Embryonic facial prominence (tissue), 1 donor: ENCODE results near the gene DLK2.
A peak's percentile ranks its signal among the peaks of the same experiment; 100 is the strongest.

Source experiments
- DNase-seq: peaks from one replicate; pipeline ENCODE4 v3.0.0-alpha.2; 2016; ENCODE audit errors: extremely low spot score

Gene DLK2

GRCh38 chr6:43453831-43454230 is 1.5 kb downstream of the DLK2 start:
- DNase-seq = no peak

GRCh38 chr6:43452896-43453295 is 2.5 kb downstream of the DLK2 start:
- no peak for DNase-seq

- no peak for DNase-seq
These were observed 3.4 kb downstream of the DLK2 start for GRCh38 chr6:43451939-43452338.

GRCh38 chr6:43451348-43451747 is 4.0 kb downstream of the DLK2 start:
- DNase-seq = no peak

GRCh38 chr6:43450699-43451131 is 4.6 kb downstream of the DLK2 start:
- DNase-seq = no peak

GRCh38 chr6:43448916-43449315 is 6.4 kb downstream of the DLK2 start:
- DNase-seq = no peak

GRCh38 chr6:43447604-43448003 is 7.7 kb downstream of the DLK2 start:
- DNase-seq = no peak

GRCh38 chr6:43445576-43445975 is 9.8 kb downstream of the DLK2 start:
- DNase-seq = no peak

GRCh38 chr6:43444582-43444981 is 10.8 kb downstream of the DLK2 start:
- DNase-seq = no peak

GRCh38 chr6:43444036-43444435 is 11.3 kb downstream of the DLK2 start:
- DNase-seq = no peak

- no peak for DNase-seq
These were observed 12.4 kb downstream of the DLK2 start for GRCh38 chr6:43442935-43443334.

GRCh38 chr6:43437700-43438099 is 17.6 kb downstream of the DLK2 start:
- DNase-seq = no peak

GRCh38 chr6:43436577-43437282 is 18.6 kb downstream of the DLK2 start:
- DNase-seq = peak; percentile 82

- no peak for DNase-seq
These were observed 19.5 kb downstream of the DLK2 start for GRCh38 chr6:43435682-43436437.

GRCh38 chr6:43434943-43435342 is 20.4 kb downstream of the DLK2 start:
- no peak for DNase-seq

- DNase-seq = no peak
These were observed 21.1 kb downstream of the DLK2 start for GRCh38 chr6:43434001-43434840.

GRCh38 chr6:43433148-43433547 is 22.2 kb downstream of the DLK2 start:
- DNase-seq = no peak

GRCh38 chr6:43432009-43432945 is 23.1 kb downstream of the DLK2 start:
- no peak for DNase-seq

GRCh38 chr6:43428874-43429273 is 26.5 kb downstream of the DLK2 start:
- no peak for DNase-seq

- DNase-seq = no peak
These were observed 27.2 kb downstream of the DLK2 start for GRCh38 chr6:43428112-43428570.
